ENCODE data around the gene TPRKB.

- TF ChIP-seq CTCF (IDR thresholded peaks at IDR 0.05) (peak in 1 of 3 donors; percentile 93), POLR2A (IDR thresholded peaks at IDR 0.05) (peak in 1 of 2 donors; percentile 54)
Observed at GRCh38 chr2:73779467-73780236, 42.5 kb upstream of the TPRKB start, which contains the start of gene DUSP11.

Measured in lower leg skin (tissue), 3 donors.